H1 (cell line): Measurements from ENCODE around the gene DENND5B. TPM values are rescaled to one million over a fixed set of nuclear protein-coding genes. Genes with fewer than 3 reads are reported as not detected.

Experiments
- ASH2L ChIP-seq: fragments of 200-600, 300-600 bp; sonication (generic); IDR thresholded peaks from one replicate; pipeline ENCODE4 v1.7.1; 2017; ENCODE audit warnings: low read length
- E2F6 ChIP-seq: IDR thresholded peaks from 2 replicates; pipeline ENCODE4 v1.6.1; 2012; ENCODE audit warnings: inconsistent platforms
- RNF2 ChIP-seq: fragments of 200-900, 300-1000 bp; sonication (generic); IDR thresholded peaks from 2 replicates; pipeline ENCODE4 v1.7.1; 2016; ENCODE audit warnings: borderline replicate concordance, low read depth, mild to moderate bottlenecking, antibody characterized with exemption, low read length; ENCODE audit not compliant: poor library complexity, severe bottlenecking; ENCODE audit errors: missing control alignments
- SIX5 ChIP-seq: IDR thresholded peaks from 2 replicates; pipeline ENCODE4 v1.6.1; 2011; ENCODE audit warnings: mild to moderate bottlenecking, low read depth, low read length
- polyA plus RNA-seq, 7 experiments: library from polyadenylated mRNA; depleted of rRNA in 3 of 7; stranded (reverse) in 5 of 7; unstranded in 2 of 7; fragments of >200 nt in 5 of 7; fragments of 200-250 nt in 2 of 7; gene quantifications; 1 replicate in 5 of 7; 2 replicates in 1 of 7; 4 replicates in 1 of 7; pipeline versions ENCODE4 v1.2.1 to v1.2.3, GENCODE V29; 2011 to 2013; ENCODE audit warnings: missing spikeins in 2 of 7, mixed read lengths in 2 of 7
- total RNA-seq: library from RNA; stranded (reverse); fragmentation: NEBNext Ultra II Directional; extraction: Animal tissue kit (Norgen Biotek cat#: 25700); gene quantifications from 2 replicates; pipeline ENCODE4 v1.2.1, GENCODE V29; 2021

DENND5B gene
- total and polyA plus RNA-seq, 2 of the 8 experiments (the other 6 are each of a cell fraction or from before 2014, with no cell fraction given): 13.4 to 20.2 TPM

DNA sequence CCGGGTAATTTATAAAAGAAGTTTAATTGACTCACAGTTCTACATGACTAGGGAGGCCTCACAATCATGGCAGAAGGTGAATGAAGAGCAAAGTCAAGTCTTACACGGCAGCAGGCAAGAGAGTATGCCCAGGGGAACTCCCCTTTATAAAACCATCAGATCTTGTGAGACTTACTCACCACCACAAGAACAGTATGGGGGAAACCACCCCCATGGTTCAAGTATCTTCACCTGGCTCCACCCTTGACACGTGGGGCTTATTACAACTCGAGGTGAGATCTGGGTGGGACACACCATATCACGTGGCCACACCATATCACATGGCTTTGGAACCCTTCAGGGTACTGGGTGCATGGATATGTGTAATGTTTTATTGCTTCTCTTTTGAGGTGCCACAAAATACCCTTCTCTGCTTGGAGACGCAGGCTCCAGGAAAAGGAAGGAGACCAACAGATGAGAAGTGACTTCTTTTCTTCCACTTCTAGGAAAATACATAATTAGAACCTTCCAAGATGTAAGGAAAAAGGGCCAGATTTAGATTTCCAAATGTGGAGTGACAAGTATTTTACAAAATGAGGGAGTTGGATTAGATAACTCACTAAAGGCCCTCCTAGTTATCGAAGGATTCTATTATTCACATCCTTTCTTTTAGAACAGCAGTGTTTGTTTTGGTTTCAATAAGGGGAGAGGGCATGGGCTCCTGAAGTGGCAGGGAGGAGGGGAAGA is 35.5 kb upstream of the DENND5B start (continued):
- no peak for TF ChIP-seq E2F6
- no peak for TF ChIP-seq RNF2
- no peak for TF ChIP-seq SIX5
- TF ChIP-seq ASH2L: no peak
